T-helper 9 cell (primary cell): ENCODE measurements around the gene TTLL5.

ENCODE experiments used
- DNase-seq: peaks from one replicate; pipeline ENCODE4 v3.0.0-alpha.2; 2020

TTLL5 gene

GRCh38 chr14:75999511-76000190 is 338.6 kb downstream of the TTLL5 start:
- no peak for DNase-seq

DNA sequence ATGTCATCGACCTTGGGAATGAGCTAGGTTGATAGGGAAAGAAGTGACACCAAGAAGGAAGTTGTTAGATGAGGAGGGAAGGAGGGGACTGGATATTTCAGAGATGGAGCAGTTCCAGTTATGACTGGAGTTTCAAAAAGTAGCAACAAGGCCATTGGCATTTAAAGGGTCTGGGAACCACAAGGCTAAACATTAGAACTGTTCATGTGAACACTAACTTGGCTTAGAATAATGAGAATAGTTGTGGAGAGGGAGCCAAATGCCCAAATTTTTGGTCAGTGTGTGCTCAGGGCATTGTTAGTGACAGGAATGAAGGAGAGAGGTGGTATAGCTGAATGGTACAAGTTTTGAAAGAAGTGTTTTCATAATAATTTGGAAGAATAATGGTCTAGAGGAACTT is 341.3 kb downstream of the TTLL5 start:
- DNase-seq: no peak
